GM21529 (cell line): ENCODE data around the gene ADAT1.

Experiments used
- ATAC-seq: cut with Tn5 transposase; IDR thresholded peaks from one replicate; pipeline ENCODE4 v1.9.1; 2021; ENCODE audit not compliant: unreplicated experiment

The ADAT1 gene, protein sequence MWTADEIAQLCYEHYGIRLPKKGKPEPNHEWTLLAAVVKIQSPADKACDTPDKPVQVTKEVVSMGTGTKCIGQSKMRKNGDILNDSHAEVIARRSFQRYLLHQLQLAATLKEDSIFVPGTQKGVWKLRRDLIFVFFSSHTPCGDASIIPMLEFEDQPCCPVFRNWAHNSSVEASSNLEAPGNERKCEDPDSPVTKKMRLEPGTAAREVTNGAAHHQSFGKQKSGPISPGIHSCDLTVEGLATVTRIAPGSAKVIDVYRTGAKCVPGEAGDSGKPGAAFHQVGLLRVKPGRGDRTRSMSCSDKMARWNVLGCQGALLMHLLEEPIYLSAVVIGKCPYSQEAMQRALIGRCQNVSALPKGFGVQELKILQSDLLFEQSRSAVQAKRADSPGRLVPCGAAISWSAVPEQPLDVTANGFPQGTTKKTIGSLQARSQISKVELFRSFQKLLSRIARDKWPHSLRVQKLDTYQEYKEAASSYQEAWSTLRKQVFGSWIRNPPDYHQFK

GRCh38 chr16:75622761-75623605 lies at the start of gene ADAT1:
ADAT1 (minus strand) TSS chr16:75623281; CDS start chr16:75620799, 2,482 bp downstream.
- peak; percentile 90 for ATAC-seq

DNA sequence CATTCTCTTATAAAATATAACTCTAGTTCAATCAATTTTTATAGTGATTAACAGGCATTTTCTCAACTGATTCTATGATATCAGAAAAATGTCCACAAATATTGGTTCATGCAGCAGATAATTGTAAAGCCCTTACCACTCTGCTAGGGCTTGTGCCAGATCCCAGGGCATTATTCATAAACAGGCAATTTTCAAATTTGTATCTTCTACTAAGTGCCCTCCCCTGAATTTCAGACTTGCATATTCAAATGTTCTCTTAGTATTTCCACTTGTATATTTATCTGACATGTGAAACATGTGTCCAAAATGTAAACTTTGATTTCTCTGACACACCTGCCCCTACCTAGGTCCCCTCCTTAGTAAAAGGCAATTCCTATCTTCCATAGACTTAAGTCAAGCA lies 44.4 kb upstream of the ADAT1 start:
- ATAC-seq: no peak

DNA sequence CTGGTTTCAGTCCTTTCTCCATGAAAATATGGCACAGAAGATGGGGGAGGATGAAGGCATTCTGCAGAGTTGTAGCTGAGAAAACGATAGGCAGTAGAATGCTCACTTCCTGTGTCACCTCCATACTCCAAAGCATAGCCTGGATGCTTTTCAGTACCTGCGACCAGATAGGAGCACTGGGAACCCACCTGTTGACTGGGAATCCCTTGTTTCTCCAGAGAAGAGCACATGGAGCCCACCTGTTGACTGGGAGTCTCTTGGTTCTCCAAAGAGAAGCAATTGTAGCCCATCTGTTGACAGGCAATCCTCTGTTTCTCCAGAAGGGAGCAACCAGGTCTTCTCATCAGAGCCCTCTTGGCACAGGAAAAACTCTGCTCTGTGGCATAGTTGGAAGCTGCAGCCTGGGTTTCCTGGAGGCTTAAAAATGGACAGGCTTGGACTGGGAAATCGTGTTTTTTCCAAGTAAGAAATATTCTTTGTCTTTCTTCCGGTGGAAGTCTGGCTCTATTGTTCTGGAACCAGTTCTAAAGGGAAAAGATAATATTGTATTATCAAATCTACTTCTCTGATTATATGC lies 37.7 kb upstream of the ADAT1 start:
- ATAC-seq: no peak

DNA sequence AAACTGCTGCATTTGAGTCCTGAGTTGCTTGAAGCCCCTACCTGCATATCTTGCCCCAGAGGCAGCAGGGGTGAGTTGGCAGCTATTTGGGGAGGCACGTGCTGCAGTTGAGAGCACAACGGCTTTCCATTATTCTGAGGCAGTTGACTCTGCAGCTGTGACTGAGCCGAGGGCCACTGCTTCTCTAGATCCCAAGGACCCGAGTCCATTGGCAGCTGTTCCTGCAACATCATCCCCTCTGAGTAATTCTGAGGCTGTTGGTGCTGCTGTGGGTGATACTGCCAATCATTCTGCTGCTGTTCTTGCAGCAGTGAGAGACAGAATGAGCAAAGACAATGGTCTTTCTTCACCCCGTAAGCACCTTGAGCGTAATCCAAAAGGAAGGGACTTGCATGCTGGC lies 37.2 kb upstream of the ADAT1 start:
- ATAC-seq: no peak

DNA sequence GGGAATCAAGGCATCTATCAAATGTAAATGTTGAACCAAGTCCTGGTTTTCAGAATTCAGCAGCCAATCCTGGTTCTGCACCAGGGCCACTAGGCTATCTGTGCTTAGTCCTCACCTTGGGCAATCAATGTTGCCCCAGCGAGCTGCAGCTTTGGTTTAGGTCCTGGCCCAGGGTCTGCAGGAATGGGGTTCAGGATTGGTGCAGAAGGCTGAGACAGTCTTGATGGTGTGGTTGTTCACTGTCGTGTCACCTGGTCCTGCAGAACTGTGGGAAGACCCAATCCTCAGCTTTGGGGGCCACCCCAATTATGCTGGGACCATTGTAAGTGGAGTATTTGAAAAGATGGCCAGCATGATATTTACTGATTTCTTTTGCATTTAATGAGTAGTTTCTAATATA lies 35.1 kb upstream of the ADAT1 start:
- no peak for ATAC-seq

- ATAC-seq: no peak
These were observed 30.8 kb upstream of the ADAT1 start for GRCh38 chr16:75653922-75654321.

DNA sequence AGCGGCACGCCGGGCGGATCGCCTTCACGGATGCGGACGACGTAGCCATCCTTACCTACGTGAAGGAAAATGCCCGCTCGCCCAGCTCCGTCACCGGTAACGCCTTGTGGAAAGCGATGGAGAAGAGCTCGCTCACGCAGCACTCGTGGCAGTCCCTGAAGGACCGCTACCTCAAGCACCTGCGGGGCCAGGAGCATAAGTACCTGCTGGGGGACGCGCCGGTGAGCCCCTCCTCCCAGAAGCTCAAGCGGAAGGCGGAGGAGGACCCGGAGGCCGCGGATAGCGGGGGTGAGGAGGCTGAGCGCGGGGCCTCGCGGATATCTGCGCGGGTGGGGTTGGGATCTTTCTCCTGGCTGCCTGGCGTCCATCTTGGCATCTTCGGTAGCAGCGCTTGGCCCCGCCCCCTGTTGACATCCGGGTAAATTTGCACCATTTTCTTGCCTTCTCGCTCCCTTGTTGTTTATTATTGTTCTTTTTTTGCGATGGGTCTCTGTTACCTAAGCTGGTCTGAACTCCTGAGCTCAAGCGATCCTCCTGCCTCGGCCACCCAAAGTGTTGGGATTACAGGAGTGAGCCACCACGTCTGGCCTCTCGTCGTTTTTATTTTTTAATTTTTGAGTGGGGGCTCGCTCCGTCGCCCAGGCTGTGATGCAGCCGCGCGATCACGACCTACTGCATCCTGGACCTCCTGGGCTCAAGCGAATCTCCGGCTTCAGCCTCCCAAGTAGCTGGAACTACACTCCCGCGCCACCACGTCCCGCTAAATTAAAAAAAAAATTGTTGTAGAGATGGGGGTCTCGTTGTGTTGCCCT lies 25.4 kb upstream of the ADAT1 start:
- ATAC-seq: peak; percentile 33

- ATAC-seq: peak; percentile 84
These were observed 24.6 kb upstream of the ADAT1 start, which contains the start of the genes KARS1 and TERF2IP for GRCh38 chr16:75647492-75648264. KARS1 (minus strand) TSS chr16:75647665; CDS start chr16:75647639, 26 bp downstream. TERF2IP (plus strand) TSS chr16:75647773; CDS start chr16:75647883, 110 bp downstream.

DNA sequence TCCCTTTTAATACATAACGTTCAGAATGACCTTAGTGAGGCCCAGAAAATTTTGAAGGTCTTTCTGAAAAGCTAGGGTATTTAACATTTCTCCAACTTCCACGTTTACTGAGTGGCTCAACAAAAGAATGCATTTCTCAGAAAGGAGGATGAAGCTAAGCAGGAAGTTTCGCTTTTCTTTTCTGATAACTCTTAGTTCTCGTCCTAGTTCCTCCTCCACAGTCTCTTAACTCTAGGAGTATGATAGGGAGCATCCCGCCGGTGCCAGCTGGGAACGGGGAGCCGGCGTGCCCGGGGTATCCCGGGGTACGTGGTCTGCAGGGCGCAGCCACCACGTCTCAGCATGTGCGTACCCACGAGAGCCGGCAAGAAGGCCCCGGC lies 24.0 kb upstream of the ADAT1 start:
- ATAC-seq: peak; percentile 15

DNA sequence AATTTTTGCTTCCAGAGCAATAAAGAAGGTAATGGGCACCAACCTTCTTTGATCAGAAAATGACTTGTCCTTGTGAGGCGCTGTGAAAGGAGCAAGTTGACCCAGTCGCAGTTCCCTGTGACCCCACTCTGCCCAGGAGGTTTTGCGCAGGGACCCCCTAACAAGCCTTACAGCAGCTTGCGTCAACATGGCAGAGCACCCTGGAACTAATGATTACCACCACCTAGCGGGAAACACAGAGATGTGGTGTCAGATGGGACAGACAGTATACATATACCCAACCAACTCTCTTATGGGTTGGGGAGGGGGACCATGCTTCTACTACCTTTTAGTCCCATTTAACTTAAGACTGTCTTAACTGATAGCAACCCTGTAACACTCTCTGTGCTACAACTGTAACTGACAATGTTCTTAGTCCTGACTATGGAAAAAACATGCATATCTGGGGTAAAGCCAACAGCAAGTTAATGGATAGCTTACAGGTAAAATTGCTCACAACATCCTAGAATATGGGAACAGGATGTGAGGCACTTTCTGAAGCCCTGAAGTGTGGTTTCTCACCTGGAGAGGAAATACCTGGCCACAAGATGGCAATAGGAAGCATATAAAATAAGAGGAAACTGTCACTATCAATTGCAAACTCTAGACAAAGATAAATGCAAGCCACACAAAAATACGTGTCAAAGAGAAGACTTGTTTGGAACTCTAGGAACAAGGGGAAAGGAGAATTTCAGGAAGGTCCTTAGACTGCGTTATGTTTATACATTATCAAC lies 21.3 kb upstream of the ADAT1 start:
- no peak for ATAC-seq

- no peak for ATAC-seq
These were observed 17.5 kb upstream of the ADAT1 start for GRCh38 chr16:75640598-75640997.

- ATAC-seq: no peak
These were observed 12.0 kb upstream of the ADAT1 start for GRCh38 chr16:75635036-75635435.

DNA sequence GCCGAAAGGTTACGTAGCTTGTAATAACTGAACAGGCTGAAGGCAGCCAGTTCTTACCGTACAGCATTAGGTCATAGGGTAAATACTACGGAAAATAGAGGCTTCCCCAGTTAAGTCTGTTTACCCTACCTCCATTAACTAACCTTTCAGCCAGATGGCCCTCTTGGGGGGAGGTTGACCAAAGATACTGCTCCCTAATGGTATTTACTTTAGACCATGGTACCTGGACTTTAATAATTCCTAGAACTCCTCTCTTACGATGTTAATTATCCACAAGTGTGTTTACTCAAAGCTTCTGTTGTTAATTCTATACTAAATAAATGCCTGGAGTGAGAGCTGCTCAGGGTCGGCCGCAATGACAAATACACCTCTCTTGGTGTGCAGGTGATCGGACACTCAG lies 9.8 kb upstream of the ADAT1 start:
- ATAC-seq: no peak

GRCh38 chr16:75630052-75630451 lies 7.0 kb upstream of the ADAT1 start:
- ATAC-seq: no peak

DNA sequence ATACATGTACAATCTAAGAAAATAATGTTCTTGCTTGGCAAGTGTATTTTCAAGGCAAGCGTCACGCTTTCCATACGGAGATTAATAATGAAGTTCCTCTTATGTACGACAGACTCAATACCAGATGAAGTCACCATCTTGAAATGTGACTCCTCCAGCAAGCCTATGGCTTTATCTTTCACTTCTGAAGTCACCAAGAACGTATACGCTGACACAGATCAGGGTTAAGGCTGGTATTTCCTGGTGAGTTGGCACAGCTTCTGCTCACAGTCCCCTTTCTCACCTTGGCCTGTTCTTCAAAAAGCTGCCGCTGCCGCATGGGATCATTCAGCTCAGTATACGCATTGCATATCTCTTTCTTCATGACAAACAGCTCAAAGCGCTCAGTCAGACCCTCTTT lies 6.1 kb upstream of the ADAT1 start:
- no peak for ATAC-seq

DNA sequence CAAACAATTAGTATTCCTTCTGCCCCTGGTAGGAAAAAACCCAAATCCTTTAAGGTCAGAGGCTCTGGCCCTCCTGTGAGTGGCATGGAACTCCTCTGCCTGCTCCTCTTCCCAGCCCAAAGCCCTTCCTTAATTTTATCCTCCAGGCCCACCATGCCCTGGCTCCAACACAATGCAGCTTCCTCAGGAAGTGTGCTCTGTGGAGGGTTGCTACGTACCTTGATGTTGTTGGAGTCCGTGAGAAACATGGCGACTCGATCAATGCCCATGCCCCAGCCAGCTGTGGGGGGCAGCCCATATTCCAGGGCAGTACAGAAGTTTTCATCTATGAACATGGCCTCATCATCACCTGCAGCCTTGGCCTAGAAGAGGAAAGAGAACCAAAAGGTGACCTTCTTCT lies 5.3 kb upstream of the ADAT1 start:
- ATAC-seq: no peak

DNA sequence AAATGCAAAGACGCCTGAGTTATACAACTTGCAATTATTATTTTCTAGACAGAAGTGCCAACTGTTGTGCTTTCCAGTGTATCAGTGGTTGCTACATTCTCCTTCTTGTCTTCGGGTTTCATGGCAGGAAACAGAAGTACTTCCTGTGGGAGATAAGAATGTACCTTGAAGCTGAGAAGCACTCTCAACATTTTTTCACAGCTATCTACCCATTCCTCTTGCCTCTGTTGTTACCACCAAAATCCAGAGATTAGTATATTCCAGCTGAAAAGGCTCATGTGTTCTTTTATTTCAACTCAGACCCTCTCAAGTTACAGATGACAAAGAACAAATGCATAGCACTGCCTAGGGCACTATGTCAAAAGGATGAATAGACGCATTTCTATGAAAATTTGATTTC lies 4.8 kb upstream of the ADAT1 start:
- no peak for ATAC-seq

- ATAC-seq: no peak
These were observed 3.7 kb upstream of the ADAT1 start for GRCh38 chr16:75626806-75627205.

DNA sequence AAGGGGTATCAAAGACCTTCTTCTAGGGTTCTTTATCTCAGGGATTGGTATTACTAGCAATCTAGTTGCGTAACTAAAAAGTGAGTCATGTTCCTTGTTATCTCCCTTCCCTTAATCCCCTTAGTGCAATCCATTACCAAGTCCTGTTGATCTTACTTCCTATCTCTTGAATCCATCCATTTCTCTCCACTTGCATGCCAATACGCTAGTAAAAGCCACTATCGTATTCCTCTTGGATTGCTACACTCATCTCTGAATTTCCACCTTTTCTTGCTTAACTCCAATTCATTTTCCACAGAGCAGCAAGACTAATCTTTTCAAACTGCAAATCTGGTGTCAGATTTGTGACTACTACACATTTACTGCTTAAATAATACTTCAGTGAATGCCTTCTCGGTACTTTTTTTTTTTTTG lies 1.8 kb upstream of the ADAT1 start:
- no peak for ATAC-seq
